K562 (cell line): ENCODE data around the gene LUZP1. TPM values are rescaled to one million over a fixed set of nuclear protein-coding genes. Genes with fewer than 3 reads are reported as not detected.

ENCODE experiments used
- ASH1L ChIP-seq: fragments of 450-650 bp; IDR thresholded peaks from 2 replicates; pipeline ENCODE4 v1.6.1; 2018; ENCODE audit warnings: borderline replicate concordance, mild to moderate bottlenecking, low read depth; ENCODE audit not compliant: partially characterized antibody
- ATF1 ChIP-seq, 2 experiments: fragments of 450-650 bp in 1 of 2; IDR thresholded peaks; 2 replicates each; pipeline ENCODE4 v1.6.1; 2016; ENCODE audit warnings: missing compliant biosample characterization in 1 of 2, missing genetic modification characterization in 1 of 2
- CAMTA2 ChIP-seq: fragments of 250-450 bp; sonication (Bioruptor Pico); conservative IDR thresholded peaks from 2 replicates; pipeline ENCODE4 v1.5.1; 2022
- CC2D1A ChIP-seq: fragments of 450-650 bp; IDR thresholded peaks from 2 replicates; pipeline ENCODE4 v1.6.1; 2017; ENCODE audit warnings: mild to moderate bottlenecking
- CHD4 ChIP-seq: fragments of 200-600 bp; sonication (generic); IDR thresholded peaks from 3 replicates; pipeline ENCODE4 v1.6.1; 2012; ENCODE audit warnings: low read depth, mild to moderate bottlenecking, mixed read lengths, low read length, inconsistent platforms; ENCODE audit not compliant: insufficient read depth, insufficient replicate concordance, poor library complexity, severe bottlenecking
- E2F1 ChIP-seq: sonication (generic); formaldehyde crosslinking; IDR thresholded peaks from 2 replicates; pipeline ENCODE4 v1.8.1; 2023; ENCODE audit warnings: mild to moderate bottlenecking, missing genetic modification reagents, moderate library complexity
- FOXK1 ChIP-seq: sonication (generic); formaldehyde crosslinking; IDR thresholded peaks from 2 replicates; pipeline ENCODE4 v1.8.0; 2022; ENCODE audit warnings: missing genetic modification reagents, mild to moderate bottlenecking, borderline replicate concordance
- FOXM1 ChIP-seq, 2 experiments: fragments of 450-650 bp in 1 of 2; sonication (generic) in 1 of 2; formaldehyde crosslinking in 1 of 2; IDR thresholded peaks; 2 replicates each; pipeline versions ENCODE4 v1.6.1 to v1.9.0; 2017 to 2022; ENCODE audit warnings: low read depth in 2 of 2, mild to moderate bottlenecking in 2 of 2, missing genetic modification reagents in 1 of 2, moderate library complexity in 1 of 2
- FOXP4 ChIP-seq: sonication (generic); formaldehyde crosslinking; IDR thresholded peaks from 2 replicates; pipeline ENCODE4 v1.8.0; 2022; ENCODE audit warnings: mild to moderate bottlenecking, missing genetic modification reagents, borderline replicate concordance
- HNRNPUL1 ChIP-seq: fragments of 200-400 bp; formaldehyde crosslinking; IDR thresholded peaks from 2 replicates; pipeline ENCODE4 v1.6.1; 2017; ENCODE audit warnings: low read length
- LARP7 ChIP-seq: fragments of 450-650 bp; IDR thresholded peaks from 2 replicates; pipeline ENCODE4 v1.6.1; 2016
- MTA3 ChIP-seq: fragments of 450-650 bp; formaldehyde crosslinking; IDR thresholded peaks from 2 replicates; pipeline ENCODE4 v1.6.1; 2017; ENCODE audit warnings: mild to moderate bottlenecking, borderline replicate concordance
- NFIX ChIP-seq: fragments of 250-450 bp; sonication (Bioruptor Pico); IDR thresholded peaks from 2 replicates; pipeline ENCODE4 v1.4.0; 2020; ENCODE audit warnings: low read depth, mild to moderate bottlenecking, moderate library complexity
- PCBP2 ChIP-seq: fragments of 200-400 bp; formaldehyde crosslinking; IDR thresholded peaks from 2 replicates; pipeline ENCODE4 v1.6.1; 2018; ENCODE audit warnings: low read length, low read depth, mild to moderate bottlenecking, moderate library complexity; ENCODE audit not compliant: poor library complexity, severe bottlenecking
- PHF21A ChIP-seq: fragments of 450-650 bp; IDR thresholded peaks from 2 replicates; pipeline ENCODE4 v1.6.1; 2017; ENCODE audit warnings: low read depth, borderline replicate concordance
- POU5F1 ChIP-seq: fragments of 150-350 bp; IDR thresholded peaks from 2 replicates; pipeline ENCODE4 v1.6.1; 2014; ENCODE audit warnings: borderline replicate concordance, low read length, low read depth, mild to moderate bottlenecking; ENCODE audit not compliant: partially characterized antibody
- RAD21 ChIP-seq, 2 experiments: fragments of 250-450 bp in 1 of 2; fragments of 450-650 bp in 1 of 2; sonication (Bioruptor Pico) in 1 of 2; formaldehyde crosslinking in 1 of 2; IDR thresholded peaks in 1 of 2; conservative IDR thresholded peaks in 1 of 2; 2 replicates each; pipeline versions ENCODE4 v1.4.0 to v1.8.0; 2020 to 2022; ENCODE audit warnings: mild to moderate bottlenecking in 2 of 2, moderate library complexity in 1 of 2
- SIRT6 ChIP-seq: IDR thresholded peaks from one replicate; pipeline ENCODE4 v1.6.1; 2012; ENCODE audit warnings: low read depth, mild to moderate bottlenecking, control low read depth, inconsistent platforms, low read length, moderate library complexity
- SP1 ChIP-seq: sonication (generic); formaldehyde crosslinking; IDR thresholded peaks from 2 replicates; pipeline ENCODE4 v1.8.1; 2022; ENCODE audit warnings: mild to moderate bottlenecking, missing genetic modification reagents
- SP2 ChIP-seq: IDR thresholded peaks from 2 replicates; pipeline ENCODE4 v1.6.1; 2011; ENCODE audit warnings: mild to moderate bottlenecking, low read depth, low read length, moderate library complexity; ENCODE audit not compliant: poor library complexity, severe bottlenecking; ENCODE audit errors: extremely low read depth
- TAL1 ChIP-seq: fragments of 450-650 bp; IDR thresholded peaks from 2 replicates; pipeline ENCODE4 v1.6.1; 2016; ENCODE audit warnings: mild to moderate bottlenecking
- TOE1 ChIP-seq, 2 experiments: fragments of 450-650 bp in 1 of 2; sonication (generic) in 1 of 2; formaldehyde crosslinking in 1 of 2; IDR thresholded peaks; 2 replicates each; pipeline versions ENCODE4 v1.7.1 to v1.8.0; 2016 to 2022; ENCODE audit warnings: borderline replicate concordance in 2 of 2, mild to moderate bottlenecking in 2 of 2, antibody characterized with exemption in 1 of 2, inconsistent platforms in 1 of 2, low read depth in 1 of 2, missing genetic modification reagents in 1 of 2, moderate library complexity in 1 of 2
- ZNF778 ChIP-seq: fragments of 450-650 bp; formaldehyde crosslinking; IDR thresholded peaks from 2 replicates; pipeline ENCODE4 v1.4.0; 2020; ENCODE audit warnings: mild to moderate bottlenecking, moderate library complexity
- polyA plus RNA-seq, 8 experiments: library from polyadenylated mRNA; depleted of rRNA in 4 of 8; stranded (reverse) in 5 of 8; unstranded in 3 of 8; fragments of >200 nt; fragmentation: Nextera tagmentation in 2 of 8; fragmentation: Illumina TruSeq in 1 of 8; extraction: Ambion mirVana in 2 of 8; extraction: Trizol in 1 of 8; gene quantifications; 2 replicates each; pipeline versions ENCODE4 v1.2.1 to v1.2.3, GENCODE V29; 2011 to 2014; ENCODE audit warnings: inconsistent platforms in 1 of 8, missing spikeins in 1 of 8
- total RNA-seq, 7 experiments: library from RNA; depleted of rRNA in 6 of 7; stranded (reverse); fragments of >200 nt in 6 of 7; fragmentation: Illumina TruSeq in 2 of 7; extraction: Trizol in 2 of 7; gene quantifications; 2 replicates each; pipeline versions ENCODE4 v1.2.1 to v1.2.3, GENCODE V29; 2011 to 2021; ENCODE audit warnings: low replicate concordance in 1 of 7

Gene LUZP1
- total and polyA plus RNA-seq, 9 of the 15 experiments (the other 6 are each of a cell fraction or from before 2014, with no cell fraction given) = 6.5 to 19.1 (median 12.4) TPM

GRCh38 chr1:23177438-23178380 lies 9.1 kb upstream of the LUZP1 start (continued):
- TF ChIP-seq PHF21A = no peak
- TF ChIP-seq FOXP4 (CRISPR knock-in tag) = no peak
- TF ChIP-seq ASH1L = no peak
- no peak for TF ChIP-seq HNRNPUL1
- no peak for TF ChIP-seq CAMTA2 (CRISPR knock-in tag)
- no peak for TF ChIP-seq NFIX
- no peak for TF ChIP-seq SP2
- no peak for TF ChIP-seq LARP7
- no peak for TF ChIP-seq CC2D1A
- TF ChIP-seq MTA3 = peak; percentile 80; the same call in 1 of the 2 replicates
- no peak for TF ChIP-seq POU5F1
- no peak for TF ChIP-seq PCBP2
- no peak for TF ChIP-seq CHD4
- TF ChIP-seq SP1 (CRISPR knock-in tag) = peak; percentile 67
- no peak for TF ChIP-seq TOE1 (IDR thresholded peaks at IDR 0.05; ENCODE audit: borderline replicate concordance)
- TF ChIP-seq TOE1 (CRISPR knock-in tag; IDR thresholded peaks at IDR 0.05; ENCODE audit: borderline replicate concordance, low read depth) = no peak
- TF ChIP-seq ATF1 (CRISPR knock-in tag; IDR thresholded peaks at IDR 0.05) = no peak
- peak; percentile 13; the same call in 1 of the 2 replicates for TF ChIP-seq ATF1 (tag; IDR thresholded peaks at IDR 0.05)
- peak; percentile 42; the same call in 1 of the 2 replicates for TF ChIP-seq E2F1 (CRISPR knock-in tag)
- TF ChIP-seq RAD21 (CRISPR knock-in tag; conservative IDR thresholded peaks at IDR 0.05 in 1 of 2, IDR thresholded peaks at IDR 0.05 in 1 of 2) = 0 out of 4 replicates have a peak, but pooled peaks of 1 of the 2 experiments have one; percentile 25
- TF ChIP-seq ZNF778 = no peak
- TF ChIP-seq TAL1 = no peak
- TF ChIP-seq FOXK1 (CRISPR knock-in tag) = no peak
- no peak for TF ChIP-seq SIRT6
- TF ChIP-seq FOXM1 (IDR thresholded peaks at IDR 0.05; ENCODE audit: low read depth) = no peak
- peak; percentile 71; the same call in 1 of the 2 replicates for TF ChIP-seq FOXM1 (CRISPR knock-in tag; IDR thresholded peaks at IDR 0.05; ENCODE audit: low read depth)
